Fibroblast of mammary gland (primary cell): ENCODE results near the gene HSD17B14.
"Not testable (repeated sequence)": the region's sequence is repeated elsewhere in the genome, so short reads cannot be mapped to it uniquely, and the experiment has no call there.

Experiments used
- DNase-seq: peaks from one replicate; pipeline ENCODE4 v3.0.0-alpha.2; 2010; ENCODE audit warnings: low read depth
- H3K4me3 ChIP-seq: 2 replicates; pipeline ENCODE4 v1.5.1; 2011; ENCODE audit warnings: low read depth, mild to moderate bottlenecking, low read length, moderate library complexity; ENCODE audit not compliant: control insufficient read depth
- CTCF ChIP-seq: conservative IDR thresholded peaks from 2 replicates; pipeline ENCODE4 v1.5.1; 2011; ENCODE audit warnings: low read depth, low read length, inconsistent platforms; ENCODE audit not compliant: control insufficient read depth, insufficient read depth

Gene HSD17B14

GRCh38 chr19:48770734-48771472 lies 65.4 kb downstream of the HSD17B14 start:
- TF ChIP-seq CTCF: no peak
- DNase-seq: no peak
- H3K4me3 ChIP-seq: no peak overlapping the region

GRCh38 chr19:48770266-48770665 lies 66.0 kb downstream of the HSD17B14 start:
- no peak for DNase-seq
- no peak overlapping the region for H3K4me3 ChIP-seq
- no peak for TF ChIP-seq CTCF

- TF ChIP-seq CTCF: no peak
- DNase-seq: no peak
- no peak overlapping the region for H3K4me3 ChIP-seq
Observed at GRCh38 chr19:48768994-48769713, 67.1 kb downstream of the HSD17B14 start.

- DNase-seq: not testable (repeated sequence)
Observed at GRCh38 chr19:48768171-48768753, 68.0 kb downstream of the HSD17B14 start.

GRCh38 chr19:48765816-48766215 lies 70.5 kb downstream of the HSD17B14 start:
- not testable (repeated sequence) for H3K4me3 ChIP-seq, DNase-seq

More at GRCh38 chr19:48768171-48768753, 68.0 kb downstream of the HSD17B14 start:
- not testable (repeated sequence) for H3K4me3 ChIP-seq
